ENCODE measurements around the gene NENF. TPM values are rescaled to one million over a fixed set of nuclear protein-coding genes. Genes with fewer than 3 reads are reported as not detected.

NENF gene
- total RNA-seq, 3 donors from 2014 or later (not counting 1 experiment from before 2014, with no cell fraction given), result 7.2 to 14.0 (median 12.2) TPM

DNA sequence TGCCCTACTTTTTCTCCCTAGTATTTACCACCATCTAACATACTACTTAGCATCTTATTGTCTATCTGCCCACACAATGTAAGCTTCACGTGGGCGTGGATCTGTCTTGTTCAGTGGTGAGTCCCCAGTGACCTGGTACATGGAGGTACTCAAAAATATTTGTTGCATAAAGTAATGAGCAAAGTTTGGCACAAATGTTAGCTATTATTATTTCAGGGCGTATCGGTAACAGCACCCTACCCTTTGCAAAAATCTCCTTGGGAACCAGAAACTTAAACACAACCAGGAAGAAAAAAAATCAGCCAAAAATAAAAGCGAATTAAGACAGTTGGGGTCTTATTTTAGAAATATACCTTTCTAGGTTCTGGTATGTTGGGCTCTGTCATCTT, 454 bp upstream of the NENF start:
- no peak overlapping the region for H3K27ac ChIP-seq (ENCODE audit: low read length)
- H3K4me1 Mint-ChIP-seq, result peaks cover 4 to 9% of the 10 kb centered on the region in 2 donors
- no peaks in the 10 kb centered on the region for H3K36me3 ChIP-seq (ENCODE audit: control insufficient read depth, insufficient read depth, low read length)
- no peaks in the 10 kb centered on the region for H3K27me3 ChIP-seq (ENCODE audit: control insufficient read depth, insufficient read depth, low read length)
- no peaks in the 10 kb centered on the region for H3K9me3 Mint-ChIP-seq
- DNase-seq (no peak), ATAC-seq (no peak)
- H3K27me3 Mint-ChIP-seq (ENCODE audit: low read depth in 2 of 2), result peaks cover 4 to 5% of the 10 kb centered on the region in 2 donors
- no peaks in the 10 kb centered on the region for H3K36me3 Mint-ChIP-seq
- H3K4me3 Mint-ChIP-seq, result peak overlapping the region; percentile 76
- no peaks in the 10 kb centered on the region for H3K9me3 ChIP-seq (ENCODE audit: control insufficient read depth, insufficient read depth, low read length)
- no peak for TF ChIP-seq CTCF (IDR thresholded peaks at IDR 0.05)
- H3K4me3 ChIP-seq (ENCODE audit: low read length), result peak overlapping the region; percentile 17
- peaks cover 7% of the 10 kb centered on the region for H3K4me1 ChIP-seq (ENCODE audit: control insufficient read depth, insufficient read depth, low read length)
- no peak overlapping the region for H3K27ac Mint-ChIP-seq
- 20% methylated on average over 2 of the region's 5 CpGs for WGBS (ENCODE audit: insufficient coverage)
- intact Hi-C loops (cut with micrococcal nuclease), result loop anchor here (1.0 kb wide), 1 partner anchor 17 kb away; no protein-coding TSS in a partner anchor

GRCh38 chr1:212433577-212434462, 1.1 kb downstream of the NENF start:
- DNase-seq (peak in 1 of 2 donors; percentile 10), ATAC-seq (no peak)
- Histone ChIP-seq H3K27ac (ENCODE audit: low read length) (no peak overlapping the region), H3K4me3 (ENCODE audit: low read length) (peak overlapping the region; percentile 51), H3K27me3 (ENCODE audit: control insufficient read depth, insufficient read depth, low read length) (no peaks in the 10 kb centered on the region), H3K9me3 (ENCODE audit: control insufficient read depth, insufficient read depth, low read length) (no peaks in the 10 kb centered on the region), H3K36me3 (ENCODE audit: control insufficient read depth, insufficient read depth, low read length) (no peaks in the 10 kb centered on the region), H3K4me1 (ENCODE audit: control insufficient read depth, insufficient read depth, low read length) (peaks cover 7% of the 10 kb centered on the region)
- Mint-ChIP-seq H3K9me3 (no peaks in the 10 kb centered on the region), H3K4me3 (peak overlapping the region; percentile 71), H3K27me3 (ENCODE audit: low read depth in 2 of 2) (peaks cover 0 to 4% of the 10 kb centered on the region in 2 donors), H3K36me3 (no peaks in the 10 kb centered on the region), H3K4me1 (peaks cover 4 to 9% of the 10 kb centered on the region in 2 donors), H3K27ac (peak overlapping the region in 1 of 2 donors; percentile 49)
- WGBS (ENCODE audit: insufficient coverage), result 95% methylated on average over 9 of the region's 17 CpGs
- TF ChIP-seq CTCF (IDR thresholded peaks at IDR 0.05), result no peak
- intact Hi-C loops (cut with micrococcal nuclease), result no loop called here

DNA sequence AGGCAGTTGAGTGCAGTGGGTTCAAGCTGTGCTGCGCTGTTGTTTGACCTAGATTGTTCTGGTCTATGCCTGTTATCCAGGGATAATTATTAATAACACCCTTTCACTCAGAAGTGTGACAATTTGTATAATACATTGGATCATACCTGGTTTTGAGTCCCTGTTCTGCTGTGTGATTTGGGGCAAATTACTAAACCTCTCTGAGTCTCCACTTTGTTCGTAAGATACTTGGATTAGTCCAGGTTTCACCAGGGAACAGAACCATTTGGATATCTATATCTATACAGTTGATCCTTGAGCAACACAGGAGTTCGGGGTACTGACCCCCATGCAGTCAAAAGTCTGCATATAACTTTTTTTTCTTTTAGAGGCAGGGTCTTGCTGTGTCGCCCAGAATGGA, 2.3 kb downstream of the NENF start:
- H3K27ac ChIP-seq (ENCODE audit: low read length), result no peak overlapping the region
- H3K4me1 ChIP-seq (ENCODE audit: control insufficient read depth, insufficient read depth, low read length), result peaks cover 7% of the 10 kb centered on the region
- WGBS (ENCODE audit: insufficient coverage), result 98% methylated on average over 4 of the region's 4 CpGs
- no peaks in the 10 kb centered on the region for H3K27me3 ChIP-seq (ENCODE audit: control insufficient read depth, insufficient read depth, low read length)
- no peaks in the 10 kb centered on the region for H3K9me3 ChIP-seq (ENCODE audit: control insufficient read depth, insufficient read depth, low read length)
- H3K4me3 ChIP-seq (ENCODE audit: low read length), result no peak overlapping the region
- Mint-ChIP-seq H3K4me3 (no peak overlapping the region), H3K9me3 (no peaks in the 10 kb centered on the region), H3K4me1 (peaks cover 4 to 9% of the 10 kb centered on the region in 2 donors), H3K36me3 (no peaks in the 10 kb centered on the region), H3K27me3 (ENCODE audit: low read depth in 2 of 2) (peaks cover 0 to under 1% of the 10 kb centered on the region in 2 donors), H3K27ac (no peak overlapping the region)
- no peaks in the 10 kb centered on the region for H3K36me3 ChIP-seq (ENCODE audit: control insufficient read depth, insufficient read depth, low read length)
- DNase-seq, result no peak
- no peak for ATAC-seq
- intact Hi-C loops (cut with micrococcal nuclease), result no loop called here
- TF ChIP-seq CTCF (IDR thresholded peaks at IDR 0.05), result no peak

Data from natural killer cell (primary cell).